Endodermal cell (in vitro differentiated cells): ENCODE results near the gene SLC25A5. TPM values are rescaled to one million over a fixed set of nuclear protein-coding genes. Genes with fewer than 3 reads are reported as not detected.

Experiments used
- DNase-seq: peaks from one replicate; pipeline ENCODE4 v3.0.0-alpha.2; 2017
- H3K27ac ChIP-seq: 2 replicates; pipeline ENCODE4 v1.5.1; 2013; ENCODE audit warnings: mild to moderate bottlenecking, low read depth, low read length, moderate library complexity
- H3K27me3 ChIP-seq: 2 replicates; pipeline ENCODE4 v1.6.1; 2013; ENCODE audit warnings: mild to moderate bottlenecking, low read length, moderate library complexity; ENCODE audit not compliant: insufficient read depth, control insufficient read depth, poor library complexity, severe bottlenecking
- H3K36me3 ChIP-seq: 2 replicates; pipeline ENCODE4 v1.7.0; 2013; ENCODE audit warnings: mild to moderate bottlenecking, low read length, moderate library complexity; ENCODE audit not compliant: control insufficient read depth, insufficient read depth
- H3K4me1 ChIP-seq: one replicate; pipeline ENCODE4 v1.7.0; 2013; ENCODE audit warnings: low read length; ENCODE audit not compliant: control insufficient read depth, insufficient read depth
- H3K4me3 ChIP-seq: 2 replicates; pipeline ENCODE4 v1.5.1; 2013; ENCODE audit warnings: mild to moderate bottlenecking, low read length, moderate library complexity
- H3K9ac ChIP-seq: 2 replicates; pipeline ENCODE4 v1.6.1; 2013; ENCODE audit warnings: mild to moderate bottlenecking, low read length, moderate library complexity; ENCODE audit not compliant: poor library complexity, severe bottlenecking; ENCODE audit errors: extremely low read depth
- H3K9me3 ChIP-seq: 2 replicates; pipeline ENCODE4 v1.6.1; 2013; ENCODE audit warnings: mild to moderate bottlenecking, low read length, moderate library complexity; ENCODE audit not compliant: control insufficient read depth
- H3K27ac Mint-ChIP-seq: 2 replicates; pipeline ENCODE4 v1.8.0; 2020; ENCODE audit warnings: mixed read lengths
- H3K27me3 Mint-ChIP-seq: 2 replicates; pipeline ENCODE4 v1.8.0; 2021; ENCODE audit warnings: mild to moderate bottlenecking, mixed read lengths; ENCODE audit not compliant: insufficient read depth
- H3K36me3 Mint-ChIP-seq: 2 replicates; pipeline ENCODE4 v1.8.0; 2020; ENCODE audit warnings: low read depth, mixed read lengths
- H3K4me1 Mint-ChIP-seq: 2 replicates; pipeline ENCODE4 v1.8.0; 2020; ENCODE audit warnings: mixed read lengths
- H3K4me3 Mint-ChIP-seq: 2 replicates; pipeline ENCODE4 v1.8.0; 2020; ENCODE audit warnings: mild to moderate bottlenecking, moderate library complexity, mixed read lengths
- H3K9me3 Mint-ChIP-seq: 2 replicates; pipeline ENCODE4 v1.8.0; 2020; ENCODE audit warnings: mild to moderate bottlenecking, mixed read lengths
- CTCF ChIP-seq: fragments of 200-600 bp; sonication (generic); conservative IDR thresholded peaks from 2 replicates; pipeline ENCODE4 v1.5.0; 2021; ENCODE audit warnings: antibody characterized with exemption, mild to moderate bottlenecking
- whole genome bisulfite sequencing, 2 experiments: methylation state at CpG; one replicate each; pipeline versions ENCODE4 v1.1.5 to v1.1.7; 2013; ENCODE audit warnings: missing lambda C conversion rate in 2 of 2, mixed read lengths in 1 of 2; ENCODE audit not compliant: insufficient coverage in 1 of 2, insufficient read length in 1 of 2; 5-methylcytosine and 5-hydroxymethylcytosine counted together
- total RNA-seq, 2 donors: library from RNA; stranded (reverse); fragmentation: NEBNext Ultra II Directional in 1 of 2; extraction: Animal tissue kit (Norgen Biotek cat#: 25700) in 1 of 2; gene quantifications; 2 replicates in 1 of 2; 3 replicates in 1 of 2; pipeline ENCODE4 v1.2.1, GENCODE V29; 2021

The SLC25A5 gene
- total RNA-seq, 2 donors from 2014 or later: 321 TPM

- H3K9ac ChIP-seq: no peak overlapping the region
- H3K27ac Mint-ChIP-seq: no peak overlapping the region
- 97% methylated on average over 3 of the region's 4 CpGs; no CpG with 5 or more reads in 1 of the 2 experiments for WGBS, 2 experiments
Observed at GRCh38 chrX:119459181-119459580, 9.1 kb upstream of the SLC25A5 start.

GRCh38 chrX:119465555-119465954 is 2.7 kb upstream of the SLC25A5 start:
- H3K9me3 Mint-ChIP-seq: peaks cover 55% of the 10 kb centered on the region
- WGBS, 2 experiments: 96 to 100% methylated on average over 3 of the region's 3 CpGs
- no peak overlapping the region for H3K27ac Mint-ChIP-seq

More at GRCh38 chrX:119459181-119459580, 9.1 kb upstream of the SLC25A5 start:
- Mint-ChIP-seq H3K4me3 (no peak overlapping the region), H3K9me3 (peaks cover 64% of the 10 kb centered on the region), H3K4me1 (no peaks in the 10 kb centered on the region), H3K36me3 (peaks cover 3% of the 10 kb centered on the region), H3K27me3 (peaks cover 2% of the 10 kb centered on the region)
- peak; percentile 7 for DNase-seq
- Histone ChIP-seq H3K27me3 (no peaks in the 10 kb centered on the region), H3K4me3 (no peak overlapping the region), H3K4me1 (no peaks in the 10 kb centered on the region), H3K9me3 (no peaks in the 10 kb centered on the region), H3K36me3 (no peaks in the 10 kb centered on the region), H3K27ac (no peak overlapping the region)
- TF ChIP-seq CTCF: no peak

GRCh38 chrX:119466970-119467369 is 1.3 kb upstream of the SLC25A5 start:
- peak; percentile 24 for DNase-seq
- Mint-ChIP-seq H3K36me3 (peaks cover 20% of the 10 kb centered on the region), H3K4me1 (no peaks in the 10 kb centered on the region), H3K27me3 (no peaks in the 10 kb centered on the region), H3K27ac (no peak overlapping the region), H3K9me3 (peaks cover 55% of the 10 kb centered on the region), H3K4me3 (no peak overlapping the region)
- peaks cover 22% of the 10 kb centered on the region for H3K36me3 ChIP-seq
- 80 to 95% methylated on average over 1 to 3 of the region's 3 CpGs for WGBS, 2 experiments
- no peak overlapping the region for H3K27ac ChIP-seq
- H3K9me3 ChIP-seq: no peaks in the 10 kb centered on the region
- no peak for TF ChIP-seq CTCF
- H3K9ac ChIP-seq: no peak overlapping the region
- H3K27me3 ChIP-seq: no peaks in the 10 kb centered on the region
- no peaks in the 10 kb centered on the region for H3K4me1 ChIP-seq
- no peak overlapping the region for H3K4me3 ChIP-seq

More at GRCh38 chrX:119465555-119465954, 2.7 kb upstream of the SLC25A5 start:
- no peak for DNase-seq
- no peaks in the 10 kb centered on the region for H3K4me1 ChIP-seq
- H3K27me3 Mint-ChIP-seq: no peaks in the 10 kb centered on the region
- H3K27me3 ChIP-seq: no peaks in the 10 kb centered on the region
- H3K9ac ChIP-seq: no peak overlapping the region
- no peak overlapping the region for H3K27ac ChIP-seq
- H3K4me3 Mint-ChIP-seq: no peak overlapping the region
- peaks cover 12% of the 10 kb centered on the region for H3K36me3 Mint-ChIP-seq
- no peaks in the 10 kb centered on the region for H3K4me1 Mint-ChIP-seq
- TF ChIP-seq CTCF: no peak
- no peak overlapping the region for H3K4me3 ChIP-seq
- no peaks in the 10 kb centered on the region for H3K9me3 ChIP-seq
- peaks cover 12% of the 10 kb centered on the region for H3K36me3 ChIP-seq
